HEK293 (cell line): ENCODE data around the gene JMJD4.

Source experiments
- CTCF ChIA-PET: fragments of 350-600 bp; formaldehyde crosslinking; extraction: SDS; loops from one replicate; lab custom pipeline; 2021; ENCODE audit warnings: antibody characterized with exemption; lab: Yijun Ruan, JAX
- POLR2A ChIA-PET: fragments of 300-600 bp; formaldehyde crosslinking; extraction: SDS; loops from one replicate; lab custom pipeline; 2020; ENCODE audit warnings: antibody characterized with exemption, inconsistent platforms; lab: Yijun Ruan, JAX
- H3K27ac ChIP-seq: fragments of 200-500 bp; sonication (Bioruptor generic); 2 replicates; pipeline ENCODE4 v1.5.1; 2014; ENCODE audit warnings: low read depth, low read length, control low read depth, inconsistent platforms; ENCODE audit errors: extremely low read depth
- H3K36me3 ChIP-seq, 2 experiments: fragments of 200-500 bp in 1 of 2; sonication (Bioruptor generic) in 1 of 2; 1 replicate in 1 of 2; 2 replicates in 1 of 2; pipeline ENCODE4 v1.5.1; 2014 to 2017; ENCODE audit warnings: inconsistent platforms in 2 of 2, low read length in 2 of 2; ENCODE audit not compliant: control insufficient read depth in 2 of 2, insufficient read depth in 1 of 2
- H3K4me1 ChIP-seq: fragments of 200-500 bp; sonication (Bioruptor generic); 2 replicates; pipeline ENCODE4 v1.5.1; 2014; ENCODE audit warnings: mild to moderate bottlenecking, low read length, inconsistent platforms; ENCODE audit not compliant: control insufficient read depth, insufficient read depth
- H3K4me3 ChIP-seq: 2 replicates; pipeline ENCODE4 v1.5.1; 2011; ENCODE audit warnings: low read depth, mild to moderate bottlenecking, control low read depth, low read length, moderate library complexity
- H3K9me3 ChIP-seq: fragments of 200-500 bp; sonication (Bioruptor generic); 2 replicates; pipeline ENCODE4 v1.5.1; 2014; ENCODE audit warnings: low read depth, low read length, inconsistent platforms; ENCODE audit not compliant: control insufficient read depth, insufficient read depth
- GLIS1 ChIP-seq: fragments of 450-650 bp; formaldehyde crosslinking; IDR thresholded peaks from 2 replicates; pipeline ENCODE4 v1.5.1; 2016; ENCODE audit warnings: missing biosample characterization, missing genetic modification characterization
- KLF1 ChIP-seq: fragments of 450-650 bp; formaldehyde crosslinking; IDR thresholded peaks from 2 replicates; pipeline ENCODE4 v1.5.1; 2016; ENCODE audit warnings: missing biosample characterization, missing genetic modification characterization
- OVOL3 ChIP-seq: fragments of 450-650 bp; formaldehyde crosslinking; IDR thresholded peaks from 2 replicates; pipeline ENCODE4 v1.5.1; 2016; ENCODE audit warnings: missing biosample characterization, missing genetic modification characterization
- SP7 ChIP-seq: fragments of 450-650 bp; formaldehyde crosslinking; IDR thresholded peaks from 2 replicates; pipeline ENCODE4 v1.5.1; 2016; ENCODE audit warnings: missing biosample characterization, missing genetic modification characterization
- WT1 ChIP-seq: fragments of 450-650 bp; formaldehyde crosslinking; IDR thresholded peaks from 2 replicates; pipeline ENCODE4 v1.5.1; 2016; ENCODE audit warnings: missing biosample characterization, missing genetic modification characterization
- ZBTB20 ChIP-seq: fragments of 450-650 bp; formaldehyde crosslinking; IDR thresholded peaks from 2 replicates; pipeline ENCODE4 v1.5.1; 2016; ENCODE audit warnings: missing biosample characterization, missing genetic modification characterization
- ZFP3 ChIP-seq: fragments of 450-650 bp; formaldehyde crosslinking; IDR thresholded peaks from 2 replicates; pipeline ENCODE4 v1.5.1; 2016; ENCODE audit warnings: low read depth, missing biosample characterization, missing genetic modification characterization
- ZFP37 ChIP-seq: fragments of 450-650 bp; formaldehyde crosslinking; IDR thresholded peaks from 2 replicates; pipeline ENCODE4 v1.5.1; 2016; ENCODE audit warnings: missing biosample characterization, missing genetic modification characterization
- ZIC2 ChIP-seq: fragments of 450-650 bp; formaldehyde crosslinking; IDR thresholded peaks from 2 replicates; pipeline ENCODE4 v1.5.1; 2016; ENCODE audit warnings: missing biosample characterization, missing genetic modification characterization
- ZNF121 ChIP-seq: fragments of 450-650 bp; formaldehyde crosslinking; IDR thresholded peaks from 2 replicates; pipeline ENCODE4 v1.5.1; 2016; ENCODE audit warnings: missing biosample characterization, missing genetic modification characterization
- ZNF311 ChIP-seq: fragments of 450-650 bp; formaldehyde crosslinking; IDR thresholded peaks from 2 replicates; pipeline ENCODE4 v1.5.1; 2017; ENCODE audit warnings: missing biosample characterization, missing genetic modification characterization, borderline replicate concordance
- ZNF366 ChIP-seq: fragments of 450-650 bp; formaldehyde crosslinking; conservative IDR thresholded peaks from 2 replicates; pipeline ENCODE4 v1.5.1; 2016; ENCODE audit warnings: missing biosample characterization, missing genetic modification characterization
- ZNF585B ChIP-seq: fragments of 450-650 bp; formaldehyde crosslinking; IDR thresholded peaks from 2 replicates; pipeline ENCODE4 v1.5.1; 2016; ENCODE audit warnings: missing biosample characterization, missing genetic modification characterization
- ZNF837 ChIP-seq: fragments of 450-650 bp; formaldehyde crosslinking; IDR thresholded peaks from 2 replicates; pipeline ENCODE4 v1.5.1; 2016; ENCODE audit warnings: missing biosample characterization, missing genetic modification characterization
- ZSCAN16 ChIP-seq: fragments of 450-650 bp; formaldehyde crosslinking; IDR thresholded peaks from 2 replicates; pipeline ENCODE4 v1.5.1; 2016; ENCODE audit warnings: missing biosample characterization, missing genetic modification characterization
- TF ChIP-seq, protein P1 (sequence below): fragments of 450-650 bp; formaldehyde crosslinking; IDR thresholded peaks from 2 replicates; pipeline ENCODE4 v1.5.1; 2016; ENCODE audit warnings: missing biosample characterization, missing genetic modification characterization, borderline replicate concordance
- TF ChIP-seq, protein P2 (sequence below): fragments of 450-650 bp; formaldehyde crosslinking; IDR thresholded peaks from 2 replicates; pipeline ENCODE4 v1.5.1; 2017; ENCODE audit warnings: missing biosample characterization, missing genetic modification characterization

Gene JMJD4

DNA sequence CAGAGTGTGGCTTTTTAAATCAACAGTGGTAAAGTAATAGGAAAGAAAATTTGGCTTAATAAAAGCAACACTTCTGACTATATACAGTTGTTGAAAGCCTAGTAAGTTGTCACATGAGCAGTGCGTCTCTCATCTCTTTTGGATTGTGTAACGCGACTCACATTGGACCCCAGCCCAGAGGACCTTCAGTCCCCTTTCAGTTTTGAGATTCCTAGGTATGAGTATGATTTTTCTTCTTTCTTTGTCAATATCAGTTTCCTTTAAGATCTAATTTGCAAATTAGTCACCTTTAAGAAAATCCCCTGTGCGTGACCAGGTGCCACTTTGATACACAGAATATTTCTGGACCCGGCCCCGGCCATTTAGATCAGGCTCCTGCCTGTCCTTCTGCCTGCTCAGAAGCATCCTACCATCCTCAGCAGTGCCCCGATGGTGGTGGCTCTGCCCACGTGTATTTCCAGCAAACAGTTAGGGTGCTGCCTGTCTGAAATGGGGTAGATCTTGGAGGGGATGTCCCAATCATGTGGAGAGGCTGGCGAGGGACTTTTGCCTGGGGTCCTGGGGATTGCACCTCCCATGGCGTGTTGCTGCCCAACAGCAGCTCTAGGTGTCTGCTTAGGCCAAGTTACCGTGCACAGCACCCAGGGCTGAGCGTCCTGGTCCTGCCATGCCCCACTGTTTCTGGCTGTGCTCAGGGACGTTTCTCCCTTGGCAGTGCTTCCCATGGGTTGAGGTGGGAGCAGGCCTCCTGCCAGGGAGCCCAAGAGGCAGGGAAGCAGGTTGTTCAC lies 21.3 kb upstream of the JMJD4 start (continued):
- no peak for TF ChIP-seq ZNF585B (tag by site-specific recombination)
- no peak for TF ChIP-seq ZNF311 (tag by site-specific recombination)
- TF ChIP-seq GLIS1 (tag by site-specific recombination) = no peak
- TF ChIP-seq ZNF121 (tag by site-specific recombination) = no peak

GRCh38 chr1:227754958-227755357 lies 19.9 kb upstream of the JMJD4 start:
- ChIA-PET POLR2A (no interaction called here), CTCF (interaction anchor here (0.6 to 1.0 kb wide), 3 partner anchors 9 to 630 kb away, joined by 3 read pairs; no protein-coding TSS in a partner anchor)
- peak; percentile 25; the same call in 1 of the 2 replicates for TF ChIP-seq WT1 (tag by site-specific recombination)
- no peak for TF ChIP-seq OVOL3 (tag by site-specific recombination)
- no peak for TF ChIP-seq ZSCAN16 (tag by site-specific recombination)
- TF ChIP-seq ZNF837 (tag by site-specific recombination) = no peak
- H3K27ac ChIP-seq = no peak overlapping the region
- peaks cover 16 to 93% of the 10 kb centered on the region in 2 experiments for H3K36me3 ChIP-seq
- no peaks in the 10 kb centered on the region for H3K4me1 ChIP-seq
- no peaks in the 10 kb centered on the region for H3K9me3 ChIP-seq
- H3K4me3 ChIP-seq = no peak overlapping the region

DNA sequence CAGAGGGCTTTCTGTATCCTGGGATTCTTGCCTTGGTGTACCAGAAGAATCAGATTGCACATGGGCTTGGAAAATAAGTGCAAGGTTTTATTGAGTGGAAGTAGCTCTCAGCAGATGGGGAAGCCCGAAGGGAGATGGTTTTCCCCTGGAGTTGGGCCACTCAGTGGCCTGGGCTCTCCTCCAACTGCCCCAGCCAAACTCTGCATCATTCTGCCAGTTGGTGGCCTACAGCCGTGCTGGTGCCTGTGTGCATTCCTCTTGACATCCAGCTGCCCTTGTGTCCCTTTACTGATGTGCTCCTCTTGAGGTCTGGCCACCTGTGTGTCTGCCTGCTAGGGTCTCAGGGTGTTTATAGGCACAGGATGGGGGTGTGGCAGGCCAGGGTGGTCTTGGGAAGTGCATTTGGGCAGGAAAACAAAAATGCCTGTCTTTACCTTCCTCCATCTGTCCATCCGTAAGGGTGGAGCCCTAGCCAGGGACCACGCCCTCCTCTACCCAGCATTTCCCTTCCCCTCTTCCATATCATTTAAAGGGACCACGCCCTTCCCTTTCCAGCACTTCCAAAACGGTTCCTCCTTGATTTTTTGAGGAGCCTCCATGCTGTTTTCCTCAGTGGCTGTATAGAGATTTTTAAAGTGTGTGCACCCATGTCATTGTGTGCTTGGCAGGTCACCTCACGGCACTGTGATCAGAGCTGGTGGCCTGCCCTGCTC lies 19.1 kb upstream of the JMJD4 start:
- peaks cover 14 to 93% of the 10 kb centered on the region in 2 experiments for H3K36me3 ChIP-seq
- H3K4me3 ChIP-seq = no peak overlapping the region
- H3K4me1 ChIP-seq = no peaks in the 10 kb centered on the region
- no peaks in the 10 kb centered on the region for H3K9me3 ChIP-seq
- ChIA-PET POLR2A (no interaction called here), CTCF (interaction anchor here (0.8 kb wide), 1 partner anchor 8 kb away, joined by 3 read pairs; no protein-coding TSS in a partner anchor)
- no peak overlapping the region for H3K27ac ChIP-seq
- peak; percentile 97 for TF ChIP-seq KLF1 (tag by site-specific recombination)
- no peak for TF ChIP-seq ZFP3 (tag by site-specific recombination)
- TF ChIP-seq, protein P1, sequence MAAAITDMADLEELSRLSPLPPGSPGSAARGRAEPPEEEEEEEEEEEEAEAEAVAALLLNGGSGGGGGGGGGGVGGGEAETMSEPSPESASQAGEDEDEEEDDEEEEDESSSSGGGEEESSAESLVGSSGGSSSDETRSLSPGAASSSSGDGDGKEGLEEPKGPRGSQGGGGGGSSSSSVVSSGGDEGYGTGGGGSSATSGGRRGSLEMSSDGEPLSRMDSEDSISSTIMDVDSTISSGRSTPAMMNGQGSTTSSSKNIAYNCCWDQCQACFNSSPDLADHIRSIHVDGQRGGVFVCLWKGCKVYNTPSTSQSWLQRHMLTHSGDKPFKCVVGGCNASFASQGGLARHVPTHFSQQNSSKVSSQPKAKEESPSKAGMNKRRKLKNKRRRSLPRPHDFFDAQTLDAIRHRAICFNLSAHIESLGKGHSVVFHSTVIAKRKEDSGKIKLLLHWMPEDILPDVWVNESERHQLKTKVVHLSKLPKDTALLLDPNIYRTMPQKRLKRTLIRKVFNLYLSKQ (tag by site-specific recombination) = no peak
- peak; percentile 35; the same call in 1 of the 2 replicates for TF ChIP-seq ZNF366
- peak; percentile 86 for TF ChIP-seq ZIC2
- TF ChIP-seq ZBTB20 (tag by site-specific recombination) = no peak
- TF ChIP-seq ZFP37 (tag by site-specific recombination) = no peak
- TF ChIP-seq, protein P2, sequence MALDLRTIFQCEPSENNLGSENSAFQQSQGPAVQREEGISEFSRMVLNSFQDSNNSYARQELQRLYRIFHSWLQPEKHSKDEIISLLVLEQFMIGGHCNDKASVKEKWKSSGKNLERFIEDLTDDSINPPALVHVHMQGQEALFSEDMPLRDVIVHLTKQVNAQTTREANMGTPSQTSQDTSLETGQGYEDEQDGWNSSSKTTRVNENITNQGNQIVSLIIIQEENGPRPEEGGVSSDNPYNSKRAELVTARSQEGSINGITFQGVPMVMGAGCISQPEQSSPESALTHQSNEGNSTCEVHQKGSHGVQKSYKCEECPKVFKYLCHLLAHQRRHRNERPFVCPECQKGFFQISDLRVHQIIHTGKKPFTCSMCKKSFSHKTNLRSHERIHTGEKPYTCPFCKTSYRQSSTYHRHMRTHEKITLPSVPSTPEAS (tag by site-specific recombination) = peak; percentile 76
- TF ChIP-seq SP7 (tag by site-specific recombination) = no peak
- TF ChIP-seq, all 188 proteins: peak for 4
